ENCODE results near the gene FGF9.

FGF9 gene

GRCh38 chr13:21684576-21684975 is 13.7 kb downstream of the FGF9 start:
- H3K4me2 ChIP-seq (ENCODE audit: low read length), result no peak overlapping the region
- no peak overlapping the region for H2AFZ ChIP-seq (ENCODE audit: low read depth, low read length)
- TF ChIP-seq EZH2phosphoT487 (IDR thresholded peaks at IDR 0.05; ENCODE audit: low read depth) (no peak), CTCF (IDR thresholded peaks at IDR 0.05; ENCODE audit: low read depth, low read length) (no peak)
- peaks cover 27% of the 10 kb centered on the region; the same call in 1 of the 2 replicates for H3K27me3 ChIP-seq (ENCODE audit: low read depth, low read length)
- H3K4me3 ChIP-seq (ENCODE audit: low read length), result no peak overlapping the region
- peaks cover 7% of the 10 kb centered on the region; the same call in 1 of the 2 replicates for H3K4me1 ChIP-seq (ENCODE audit: low read length)
- H3K79me2 ChIP-seq (ENCODE audit: low read length), result no peaks in the 10 kb centered on the region
- no peaks in the 10 kb centered on the region for H4K20me1 ChIP-seq (ENCODE audit: insufficient read depth, low read length)
- no peaks in the 10 kb centered on the region for H3K36me3 ChIP-seq (replicated peaks; ENCODE audit: low read depth, low read length)
- H3K27ac ChIP-seq (ENCODE audit: low read length), result no peak overlapping the region
- no peak overlapping the region for H3K9ac ChIP-seq (ENCODE audit: low read length)
- no peaks in the 10 kb centered on the region for H3K9me3 ChIP-seq (ENCODE audit: insufficient read depth, low read length)

- Histone ChIP-seq H3K4me1 (ENCODE audit: low read length) (peaks cover 7% of the 10 kb centered on the region; the same call in 1 of the 2 replicates), H3K79me2 (ENCODE audit: low read length) (no peaks in the 10 kb centered on the region), H3K4me3 (ENCODE audit: low read length) (no peak overlapping the region), H3K36me3 (replicated peaks; ENCODE audit: low read depth, low read length) (no peaks in the 10 kb centered on the region), H3K9ac (ENCODE audit: low read length) (no peak overlapping the region), H3K27me3 (ENCODE audit: low read depth, low read length) (peaks cover 25% of the 10 kb centered on the region; the same call in 1 of the 2 replicates), H3K27ac (ENCODE audit: low read length) (no peak overlapping the region), H2AFZ (ENCODE audit: low read depth, low read length) (no peak overlapping the region), H4K20me1 (ENCODE audit: insufficient read depth, low read length) (no peaks in the 10 kb centered on the region), H3K4me2 (ENCODE audit: low read length) (no peak overlapping the region), H3K9me3 (ENCODE audit: insufficient read depth, low read length) (no peaks in the 10 kb centered on the region)
- no peak for TF ChIP-seq CTCF (IDR thresholded peaks at IDR 0.05; ENCODE audit: low read depth, low read length)
- TF ChIP-seq EZH2phosphoT487 (IDR thresholded peaks at IDR 0.05; ENCODE audit: low read depth), result no peak
Measured at GRCh38 chr13:21685485-21686064, 14.7 kb downstream of the FGF9 start.

GRCh38 chr13:21686751-21687391 is 16.0 kb downstream of the FGF9 start:
- H3K4me2 ChIP-seq (ENCODE audit: low read length), result peak overlapping the region; percentile 27; the same call in 1 of the 2 replicates
- H3K9ac ChIP-seq (ENCODE audit: low read length), result no peak overlapping the region
- peaks cover 15% of the 10 kb centered on the region; the same call in 1 of the 2 replicates for H3K27me3 ChIP-seq (ENCODE audit: low read depth, low read length)
- H3K4me3 ChIP-seq (ENCODE audit: low read length), result no peak overlapping the region
- H3K79me2 ChIP-seq (ENCODE audit: low read length), result no peaks in the 10 kb centered on the region
- no peak overlapping the region for H2AFZ ChIP-seq (ENCODE audit: low read depth, low read length)
- H3K27ac ChIP-seq (ENCODE audit: low read length), result no peak overlapping the region
- H4K20me1 ChIP-seq (ENCODE audit: insufficient read depth, low read length), result no peaks in the 10 kb centered on the region
- TF ChIP-seq CTCF (IDR thresholded peaks at IDR 0.05; ENCODE audit: low read depth, low read length) (no peak), EZH2phosphoT487 (IDR thresholded peaks at IDR 0.05; ENCODE audit: low read depth) (no peak)
- no peaks in the 10 kb centered on the region for H3K9me3 ChIP-seq (ENCODE audit: insufficient read depth, low read length)
- H3K4me1 ChIP-seq (ENCODE audit: low read length), result peaks cover 7% of the 10 kb centered on the region; the same call in 1 of the 2 replicates
- no peaks in the 10 kb centered on the region for H3K36me3 ChIP-seq (replicated peaks; ENCODE audit: low read depth, low read length)

GRCh38 chr13:21688056-21688455 is 17.2 kb downstream of the FGF9 start:
- Histone ChIP-seq H3K9ac (ENCODE audit: low read length) (no peak overlapping the region), H3K27ac (ENCODE audit: low read length) (no peak overlapping the region), H3K9me3 (ENCODE audit: insufficient read depth, low read length) (no peaks in the 10 kb centered on the region), H3K36me3 (replicated peaks; ENCODE audit: low read depth, low read length) (no peaks in the 10 kb centered on the region), H3K4me1 (ENCODE audit: low read length) (peaks cover 7% of the 10 kb centered on the region; the same call in 1 of the 2 replicates), H3K4me3 (ENCODE audit: low read length) (no peak overlapping the region), H2AFZ (ENCODE audit: low read depth, low read length) (no peak overlapping the region), H3K27me3 (ENCODE audit: low read depth, low read length) (peaks cover 14% of the 10 kb centered on the region; the same call in 1 of the 2 replicates), H3K79me2 (ENCODE audit: low read length) (no peaks in the 10 kb centered on the region), H3K4me2 (ENCODE audit: low read length) (no peak overlapping the region), H4K20me1 (ENCODE audit: insufficient read depth, low read length) (no peaks in the 10 kb centered on the region)
- TF ChIP-seq EZH2phosphoT487 (IDR thresholded peaks at IDR 0.05; ENCODE audit: low read depth) (no peak), CTCF (IDR thresholded peaks at IDR 0.05; ENCODE audit: low read depth, low read length) (no peak)

Data from OCI-LY3 (cell line).